HG03135 (cell line): ENCODE measurements around the gene KLHL8.

Source experiments
- ATAC-seq: cut with Tn5 transposase; IDR thresholded peaks from one replicate; pipeline ENCODE4 v1.9.1; 2021; ENCODE audit warnings: mild to moderate bottlenecking, moderate library complexity; ENCODE audit not compliant: unreplicated experiment

The KLHL8 gene

GRCh38 chr4:87126056-87126455 is 94.4 kb downstream of the KLHL8 start:
- no peak for ATAC-seq

- ATAC-seq = no peak
These were observed 98.2 kb downstream of the KLHL8 start for GRCh38 chr4:87122252-87122651.

DNA sequence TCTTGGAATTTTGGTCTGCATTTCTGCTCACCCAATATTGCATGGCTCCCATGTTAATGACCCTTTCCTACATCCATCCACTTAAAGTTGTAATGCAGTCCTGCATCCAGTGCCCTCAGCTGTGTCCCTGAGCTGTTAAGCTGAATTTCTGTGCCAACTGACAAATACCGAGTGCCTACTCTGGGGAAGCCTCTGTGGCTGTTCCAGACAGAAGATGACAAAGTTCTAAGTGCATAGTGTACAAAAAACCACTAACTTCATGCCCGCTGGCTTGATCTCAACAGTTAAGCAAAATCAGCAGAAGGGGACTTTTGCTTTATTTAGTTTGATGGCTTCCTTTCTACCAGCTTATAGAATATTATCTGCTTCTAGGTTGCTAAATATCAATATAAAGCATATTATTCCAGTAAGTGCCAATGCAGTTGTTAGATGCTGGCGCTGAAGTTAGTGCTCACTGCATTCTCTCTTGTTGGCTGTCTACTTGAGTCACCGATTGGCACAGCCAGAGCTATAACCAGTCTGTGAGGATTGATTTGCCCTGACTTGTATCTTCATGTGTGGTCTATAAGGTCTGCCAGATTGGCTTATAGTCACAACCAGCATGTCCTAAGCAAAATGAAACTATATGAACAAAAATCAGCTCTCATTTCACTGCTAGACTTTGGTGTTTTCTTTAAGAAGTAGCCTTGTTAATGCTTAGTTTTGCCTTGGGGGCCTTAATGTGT is 98.9 kb downstream of the KLHL8 start:
- ATAC-seq = no peak

GRCh38 chr4:87120411-87121162 is 99.8 kb downstream of the KLHL8 start:
- no peak for ATAC-seq

DNA sequence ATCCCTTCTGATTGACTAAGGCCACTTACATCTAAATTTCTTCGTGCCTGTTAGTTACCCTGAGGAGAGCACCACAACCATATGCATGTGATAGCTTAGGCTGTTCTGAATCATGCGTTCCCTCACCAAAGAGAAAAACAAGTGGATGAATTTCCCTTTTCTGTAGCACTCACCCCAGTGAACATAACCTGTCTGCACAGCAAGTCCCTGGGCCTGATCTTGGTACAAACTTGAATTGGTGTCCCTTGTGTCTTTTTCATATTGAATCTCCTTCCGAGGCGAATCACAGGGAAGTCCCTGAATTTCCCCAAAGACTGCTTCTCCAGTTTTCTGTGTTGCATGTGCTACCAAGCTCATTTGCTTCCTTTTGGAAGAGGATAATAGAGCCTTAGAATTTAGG is 100.4 kb downstream of the KLHL8 start:
- no peak for ATAC-seq

- no peak for ATAC-seq
These were observed 101.6 kb downstream of the KLHL8 start for GRCh38 chr4:87118826-87119225.

DNA sequence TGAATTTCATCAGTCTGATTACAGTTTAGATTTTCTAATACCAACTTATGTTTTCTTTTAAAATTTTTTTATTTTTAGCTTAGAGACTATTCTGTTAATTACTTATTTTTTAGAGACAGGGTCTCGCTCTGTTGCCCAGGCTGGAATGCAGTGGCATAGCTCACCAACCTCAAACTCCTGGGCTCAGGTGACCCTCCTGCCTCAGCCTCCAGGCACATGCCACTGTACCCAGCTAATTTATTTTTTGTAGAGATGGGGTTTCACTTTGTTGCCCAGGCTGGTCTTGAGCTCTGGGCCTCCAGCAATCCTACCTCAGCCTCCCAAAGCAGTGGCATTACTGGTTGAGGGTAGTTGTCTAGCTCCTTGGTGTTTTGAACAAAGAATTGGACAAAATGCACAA is 102.0 kb downstream of the KLHL8 start:
- ATAC-seq = no peak

DNA sequence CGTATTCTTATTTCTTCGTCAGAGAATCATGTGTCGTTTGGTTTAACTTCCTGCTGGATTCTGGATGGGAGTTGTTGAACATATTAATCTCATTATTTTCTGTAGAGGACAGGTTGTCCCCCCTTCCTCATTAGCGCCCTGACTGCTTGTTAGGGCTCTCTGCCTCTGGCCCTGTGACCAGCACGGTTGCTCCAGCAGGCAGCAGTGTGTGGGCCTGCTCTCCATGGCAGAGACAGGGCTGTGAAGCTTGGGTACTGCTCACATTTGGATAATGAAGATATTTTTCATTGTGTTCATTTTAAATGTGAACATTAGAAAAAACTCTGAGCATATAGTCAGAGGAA is 102.7 kb downstream of the KLHL8 start:
- ATAC-seq = no peak

DNA sequence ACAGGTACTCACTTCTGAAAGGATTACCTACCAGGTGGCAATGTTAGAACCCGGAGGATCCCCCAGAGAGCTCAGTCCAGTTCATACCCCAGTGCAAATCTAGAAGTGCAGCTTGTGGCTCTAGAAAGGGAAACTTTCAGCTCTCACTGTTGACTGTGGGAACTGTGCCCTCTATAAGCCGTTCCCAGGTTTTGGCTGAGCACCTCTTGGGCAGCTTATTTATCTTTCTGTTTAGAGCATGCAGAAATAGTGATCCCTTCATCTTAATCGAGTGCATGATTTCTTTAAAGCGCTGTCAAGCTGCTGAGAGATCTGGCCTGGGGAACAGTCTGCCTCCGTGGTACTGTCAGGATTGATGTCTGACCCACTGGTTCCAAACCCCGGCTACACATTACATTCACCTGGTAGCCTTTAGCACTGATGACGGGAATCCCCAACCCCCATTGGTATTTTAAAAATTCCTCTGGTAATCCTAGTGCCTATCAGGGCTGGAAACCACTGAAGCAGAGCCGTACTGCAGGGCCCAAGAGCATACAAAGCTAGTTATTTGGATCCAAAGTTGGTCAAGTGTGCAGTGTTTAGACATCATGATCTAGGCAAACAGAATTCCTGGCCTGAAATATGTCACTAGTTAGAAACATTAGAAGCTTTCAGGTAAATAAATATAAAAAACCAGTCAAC is 103.2 kb downstream of the KLHL8 start:
- ATAC-seq = no peak

GRCh38 chr4:87116231-87116630 is 104.2 kb downstream of the KLHL8 start:
- no peak for ATAC-seq

- ATAC-seq = no peak
These were observed 106.0 kb downstream of the KLHL8 start for GRCh38 chr4:87114245-87115062.

GRCh38 chr4:87112063-87112462 is 108.4 kb downstream of the KLHL8 start:
- ATAC-seq = no peak
